Stimulated activated CD8-positive, alpha-beta memory T cell treated with anti-CD3 and anti-CD28 coated beads, Interleukin-12 subunit alpha, Interleukin-12 subunit beta, amount 100 ng/mL, for 1 hour (primary cell): ENCODE data around the gene MET.
"Not testable (repeated sequence)": the region's sequence is repeated elsewhere in the genome, so short reads cannot be mapped to it uniquely, and the experiment has no call there.

Experiments used
- DNase-seq: peaks from one replicate; pipeline ENCODE4 v3.0.0-alpha.2; 2020; ENCODE audit warnings: low read depth

The MET gene

GRCh38 chr7:116809636-116810266, 137.8 kb downstream of the MET start:
- DNase-seq = no peak

- DNase-seq = no peak
Measured at GRCh38 chr7:116810267-116811116, 138.5 kb downstream of the MET start.

- no peak for DNase-seq
Measured at GRCh38 chr7:116811768-116812167, 139.8 kb downstream of the MET start.

GRCh38 chr7:116812860-116813259, 140.9 kb downstream of the MET start:
- DNase-seq = no peak

GRCh38 chr7:116813371-116813770, 141.4 kb downstream of the MET start:
- DNase-seq = not testable (repeated sequence)

- DNase-seq = no peak
Measured at GRCh38 chr7:116815041-116815440, 143.0 kb downstream of the MET start.

GRCh38 chr7:116820149-116820548, 148.2 kb downstream of the MET start:
- DNase-seq = no peak

- not testable (repeated sequence) for DNase-seq
Measured at GRCh38 chr7:116821647-116822046, 149.7 kb downstream of the MET start.

GRCh38 chr7:116824449-116824848, 152.5 kb downstream of the MET start:
- DNase-seq = no peak

GRCh38 chr7:116828281-116828680, 156.3 kb downstream of the MET start:
- DNase-seq = no peak

- no peak for DNase-seq
Measured at GRCh38 chr7:116829041-116829440, 157.0 kb downstream of the MET start.

GRCh38 chr7:116829493-116829892, 157.5 kb downstream of the MET start:
- DNase-seq = no peak

GRCh38 chr7:116832692-116833091, 160.7 kb downstream of the MET start:
- DNase-seq = no peak

GRCh38 chr7:116834815-116835504, 163.0 kb downstream of the MET start:
- DNase-seq = no peak

- DNase-seq = no peak
Measured at GRCh38 chr7:116836048-116836447, 164.1 kb downstream of the MET start.

GRCh38 chr7:116836911-116837310, 164.9 kb downstream of the MET start:
- no peak for DNase-seq

- DNase-seq = no peak
Measured at GRCh38 chr7:116837586-116837985, 165.6 kb downstream of the MET start.

- DNase-seq = no peak
Measured at GRCh38 chr7:116840256-116840655, 168.3 kb downstream of the MET start.

- no peak for DNase-seq
Measured at GRCh38 chr7:116842371-116842770, 170.4 kb downstream of the MET start.

- DNase-seq = no peak
Measured at GRCh38 chr7:116843378-116843777, 171.4 kb downstream of the MET start.
